Stimulated activated CD8-positive, alpha-beta memory T cell treated with anti-CD3 and anti-CD28 coated beads, Interleukin-15, amount 100 ng/mL, for 48 hours (primary cell): ENCODE measurements around the gene DLGAP1.
A peak's percentile ranks its signal among the peaks of the same experiment; 100 is the strongest.

Experiments used
- DNase-seq, 2 donors: peaks; one replicate each; pipeline ENCODE4 v3.0.0-alpha.2; 2020; ENCODE audit warnings: low read depth in 2 of 2

The DLGAP1 gene

GRCh38 chr18:3468833-3469232 is 986.3 kb downstream of the DLGAP1 start:
- DNase-seq, result no peak

- DNase-seq, result no peak
These were observed 986.9 kb downstream of the DLGAP1 start for GRCh38 chr18:3468066-3468705.

- DNase-seq, result no peak
These were observed 988.2 kb downstream of the DLGAP1 start for GRCh38 chr18:3466872-3467271.

GRCh38 chr18:3466045-3466444 is 989.1 kb downstream of the DLGAP1 start:
- DNase-seq, result no peak

GRCh38 chr18:3463051-3463450 is 992.1 kb downstream of the DLGAP1 start:
- no peak for DNase-seq

GRCh38 chr18:3461704-3462103 is 993.4 kb downstream of the DLGAP1 start:
- DNase-seq, result no peak

- DNase-seq, result no peak
These were observed 994.2 kb downstream of the DLGAP1 start for GRCh38 chr18:3460823-3461398.

GRCh38 chr18:3458952-3459853 is 995.9 kb downstream of the DLGAP1 start:
- DNase-seq, result no peak

- DNase-seq, result no peak
These were observed 996.7 kb downstream of the DLGAP1 start for GRCh38 chr18:3458378-3458777.

- no peak for DNase-seq
These were observed 997.8 kb downstream of the DLGAP1 start for GRCh38 chr18:3457261-3457724.

- DNase-seq, result no peak
These were observed 998.4 kb downstream of the DLGAP1 start for GRCh38 chr18:3456686-3457069.

GRCh38 chr18:3455907-3456685 is 999.0 kb downstream of the DLGAP1 start:
- no peak for DNase-seq

- DNase-seq, result no peak
These were observed 999.9 kb downstream of the DLGAP1 start for GRCh38 chr18:3455090-3455635.

GRCh38 chr18:3454365-3455089 is 1000.6 kb downstream of the DLGAP1 start:
- DNase-seq, result no peak

- DNase-seq, result peak in 1 of 2 donors; percentile 25
These were observed 1001.4 kb downstream of the DLGAP1 start for GRCh38 chr18:3453540-3454364.

- no peak for DNase-seq
These were observed 1002.2 kb downstream of the DLGAP1 start for GRCh38 chr18:3452750-3453539.

GRCh38 chr18:3451989-3452749 is 1002.9 kb downstream of the DLGAP1 start:
- DNase-seq, result no peak
